Ectodermal cell (in vitro differentiated cells): Measurements from ENCODE around the gene FADS3.

Experiments
- H3K27ac ChIP-seq: 2 replicates; pipeline ENCODE4 v1.7.0; 2013; ENCODE audit warnings: mild to moderate bottlenecking, low read depth, low read length; ENCODE audit not compliant: insufficient read depth, poor library complexity, severe bottlenecking
- H3K27me3 ChIP-seq: 2 replicates; pipeline ENCODE4 v1.7.0; 2013; ENCODE audit warnings: mild to moderate bottlenecking, low read length; ENCODE audit not compliant: insufficient read depth, control insufficient read depth, poor library complexity, severe bottlenecking
- H3K36me3 ChIP-seq: one replicate; pipeline ENCODE4 v1.7.0; 2013; ENCODE audit warnings: low read length; ENCODE audit not compliant: control insufficient read depth, insufficient read depth
- H3K4me1 ChIP-seq: one replicate; pipeline ENCODE4 v1.7.0; 2013; ENCODE audit warnings: low read length; ENCODE audit not compliant: control insufficient read depth, insufficient read depth
- H3K4me3 ChIP-seq: 2 replicates; pipeline ENCODE4 v1.7.0; 2013; ENCODE audit warnings: low read depth, low read length, control low read depth; ENCODE audit not compliant: insufficient read depth
- H3K9me3 ChIP-seq: 2 replicates; pipeline ENCODE4 v1.7.0; 2013; ENCODE audit warnings: mild to moderate bottlenecking, low read length, moderate library complexity; ENCODE audit not compliant: control insufficient read depth
- WGBS, 2 experiments: methylation state at CpG; one replicate each; pipeline ENCODE4 v1.1.7; 2013; ENCODE audit warnings: missing lambda C conversion rate in 2 of 2; 5-methylcytosine and 5-hydroxymethylcytosine counted together

FADS3 gene

DNA sequence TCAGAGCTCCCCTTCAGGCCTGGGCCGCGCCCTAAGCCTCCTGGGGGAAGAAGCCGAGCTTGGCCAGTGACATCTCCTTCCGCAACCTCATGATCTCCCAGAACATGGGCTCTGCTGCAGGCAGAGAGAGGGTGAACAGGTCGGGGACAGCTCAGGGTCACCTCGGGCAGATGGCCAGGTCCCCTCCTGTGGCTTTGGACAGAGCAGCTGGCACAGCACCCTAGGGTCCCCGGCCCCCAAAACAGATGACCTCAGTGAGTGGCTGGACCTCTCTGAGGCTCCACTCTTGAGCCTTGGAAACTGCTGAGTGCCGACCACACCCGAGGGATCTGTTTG lies 6.9 kb upstream of the FADS3 start:
- no peak overlapping the region for H3K4me3 ChIP-seq
- H3K9me3 ChIP-seq: no peaks in the 10 kb centered on the region
- H3K27ac ChIP-seq: no peak overlapping the region
- H3K27me3 ChIP-seq: peaks cover under 1% of the 10 kb centered on the region
- H3K36me3 ChIP-seq: no peaks in the 10 kb centered on the region
- WGBS, 2 experiments: 91 to 94% methylated on average over 9 of the region's 9 CpGs
- H3K4me1 ChIP-seq: peaks cover 8% of the 10 kb centered on the region

DNA sequence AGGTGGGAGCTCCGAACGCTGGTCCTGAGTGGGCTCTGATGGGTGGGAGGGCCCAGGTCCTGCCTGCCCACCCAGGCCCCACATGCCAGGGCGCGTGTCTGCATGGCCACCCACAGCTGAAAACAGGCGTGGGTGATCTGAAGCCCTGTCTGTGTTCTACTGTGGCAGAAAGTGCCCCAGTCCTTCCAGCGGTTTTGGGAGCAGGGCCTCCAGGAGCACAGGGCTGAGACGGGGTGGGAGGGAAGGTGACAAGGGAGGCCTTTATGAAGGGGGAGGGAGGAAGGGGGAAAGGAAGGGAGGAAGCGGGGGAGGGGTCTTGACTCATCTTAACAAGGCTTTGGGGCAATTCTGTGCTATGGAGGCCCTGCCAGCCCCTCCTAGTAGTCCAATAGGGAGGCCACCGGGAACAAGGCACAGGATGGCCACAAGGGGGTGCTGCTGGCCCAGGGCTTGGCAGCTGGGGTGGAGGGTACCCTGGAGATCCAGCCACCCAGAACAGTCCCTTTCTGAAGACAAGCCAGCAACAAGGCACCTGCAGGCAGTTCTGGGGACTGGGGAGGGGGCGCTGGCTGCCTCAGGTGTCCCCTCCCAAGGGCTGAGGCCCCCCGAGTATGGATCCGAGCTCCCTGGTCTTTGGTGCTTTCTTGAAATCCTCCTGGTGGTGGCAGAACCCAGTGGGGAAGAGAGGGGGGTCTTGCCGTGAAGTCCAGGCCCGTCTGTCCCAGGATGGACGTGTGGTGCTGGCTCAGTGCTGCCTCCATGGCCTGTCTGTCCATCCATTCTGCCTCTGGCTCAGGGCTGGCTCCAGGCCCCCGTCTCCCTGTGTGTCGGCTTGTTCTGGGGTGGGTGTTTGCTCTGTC lies 6.3 kb upstream of the FADS3 start:
- WGBS, 2 experiments: 64 to 65% methylated on average over 17 of the region's 17 CpGs
- H3K4me1 ChIP-seq: peaks cover 8% of the 10 kb centered on the region

DNA sequence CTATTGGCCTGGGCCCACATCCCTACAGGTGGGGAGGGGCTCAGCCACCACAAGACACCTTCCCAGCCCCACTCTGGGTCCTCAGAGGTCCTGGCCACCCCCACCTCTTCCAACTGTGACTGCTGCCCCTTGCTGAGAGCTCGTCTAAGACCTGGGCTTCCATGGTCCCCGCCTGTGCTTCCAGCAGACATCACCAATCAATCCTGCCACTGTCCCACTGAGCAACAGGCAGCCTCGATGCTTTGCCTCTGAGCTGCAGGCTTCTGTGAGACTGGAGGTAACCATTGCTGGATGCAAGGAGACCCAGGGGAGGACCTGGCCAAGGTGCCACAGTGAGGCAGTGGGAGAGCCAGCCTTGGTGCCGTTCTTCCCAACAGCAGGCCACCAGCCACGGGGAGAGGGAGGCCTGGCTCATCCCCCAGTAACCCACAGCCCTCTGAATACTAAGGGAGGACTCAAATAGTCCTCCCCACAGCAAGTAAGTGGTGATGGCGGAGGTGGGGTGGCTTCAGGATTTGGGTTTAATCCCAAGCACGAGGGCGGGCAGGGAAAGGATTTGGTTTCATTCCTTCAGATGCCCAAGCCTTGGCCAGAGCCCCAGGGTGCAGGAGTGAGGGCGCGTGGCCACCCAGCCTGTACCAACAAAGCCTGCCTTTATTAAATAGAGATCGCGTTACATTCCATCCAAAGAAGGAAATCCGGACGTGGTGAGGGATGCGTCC lies 5.5 kb upstream of the FADS3 start:
- Histone ChIP-seq H3K27me3 (peaks cover 14% of the 10 kb centered on the region), H3K36me3 (no peaks in the 10 kb centered on the region), H3K9me3 (no peaks in the 10 kb centered on the region), H3K4me3 (no peak overlapping the region), H3K4me1 (peaks cover 8% of the 10 kb centered on the region), H3K27ac (peak overlapping the region; percentile 13)
- WGBS, 2 experiments: 85 to 88% methylated on average over 15 of the region's 15 CpGs

More for the DNA sequence above, 6.3 kb upstream of the FADS3 start:
- Histone ChIP-seq H3K4me3 (no peak overlapping the region), H3K27me3 (peaks cover 6% of the 10 kb centered on the region), H3K27ac (peak overlapping the region; percentile 13), H3K36me3 (no peaks in the 10 kb centered on the region), H3K9me3 (no peaks in the 10 kb centered on the region)

DNA sequence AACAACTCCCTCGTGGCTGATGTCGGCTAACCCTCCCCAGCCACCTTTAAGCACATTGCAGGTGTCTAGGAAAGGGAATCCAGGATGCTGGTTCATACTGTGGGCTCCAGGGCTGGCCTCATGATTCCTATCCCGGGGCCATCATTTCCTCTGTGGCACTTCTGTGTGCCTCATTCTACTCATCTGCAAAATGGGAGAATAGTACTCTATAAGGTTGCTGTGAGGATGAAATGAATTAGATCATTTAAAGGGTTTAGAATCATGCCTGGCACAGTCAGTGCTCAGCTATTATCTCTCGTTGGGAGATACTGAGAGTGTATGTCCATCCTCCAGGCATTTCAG lies 4.3 kb upstream of the FADS3 start:
- WGBS, 2 experiments: 91 to 94% methylated on average over 4 of the region's 4 CpGs
- no peak overlapping the region for H3K27ac ChIP-seq
- no peaks in the 10 kb centered on the region for H3K36me3 ChIP-seq
- peaks cover 21% of the 10 kb centered on the region for H3K27me3 ChIP-seq
- no peaks in the 10 kb centered on the region for H3K9me3 ChIP-seq
- no peak overlapping the region for H3K4me3 ChIP-seq
- peaks cover 12% of the 10 kb centered on the region for H3K4me1 ChIP-seq

DNA sequence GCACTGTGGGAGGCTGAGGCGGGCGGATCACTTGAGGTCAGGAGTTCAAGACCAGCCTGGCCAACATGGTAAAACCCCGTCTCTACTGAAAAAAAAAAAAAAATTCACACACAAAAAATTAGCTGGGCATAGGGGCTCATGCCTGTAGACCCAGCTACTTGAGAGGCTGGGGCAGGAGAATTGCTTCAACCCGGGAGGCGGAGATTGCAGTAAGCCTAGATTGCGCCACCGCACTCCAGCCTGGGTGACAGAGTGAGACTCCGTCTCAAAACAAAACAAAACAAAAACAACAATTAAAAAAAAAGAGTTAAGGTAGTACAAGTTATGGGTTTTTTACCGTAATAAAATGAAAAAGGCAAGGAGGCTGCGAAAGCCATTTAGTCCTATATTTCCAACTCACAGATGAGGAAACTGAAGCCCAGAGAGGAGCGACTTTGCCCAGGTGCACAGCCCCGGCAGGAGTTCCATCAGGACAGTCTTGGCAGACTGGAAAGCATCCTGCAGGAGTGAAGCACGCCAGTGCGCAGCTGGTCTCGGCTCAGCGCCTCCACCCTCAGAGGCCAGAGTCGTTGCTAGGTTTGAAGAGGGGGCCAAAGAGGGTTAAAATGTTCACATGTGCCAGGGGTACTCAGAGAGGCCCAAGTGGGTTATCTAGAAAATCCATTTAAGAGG lies 3.8 kb upstream of the FADS3 start:
- WGBS, 2 experiments: 92 to 93% methylated on average over 16 of the region's 17 CpGs
- H3K27me3 ChIP-seq: peaks cover 26% of the 10 kb centered on the region
- peaks cover 17% of the 10 kb centered on the region for H3K4me1 ChIP-seq
- no peak overlapping the region for H3K27ac ChIP-seq
- no peaks in the 10 kb centered on the region for H3K36me3 ChIP-seq
- no peak overlapping the region for H3K4me3 ChIP-seq
- no peaks in the 10 kb centered on the region for H3K9me3 ChIP-seq

DNA sequence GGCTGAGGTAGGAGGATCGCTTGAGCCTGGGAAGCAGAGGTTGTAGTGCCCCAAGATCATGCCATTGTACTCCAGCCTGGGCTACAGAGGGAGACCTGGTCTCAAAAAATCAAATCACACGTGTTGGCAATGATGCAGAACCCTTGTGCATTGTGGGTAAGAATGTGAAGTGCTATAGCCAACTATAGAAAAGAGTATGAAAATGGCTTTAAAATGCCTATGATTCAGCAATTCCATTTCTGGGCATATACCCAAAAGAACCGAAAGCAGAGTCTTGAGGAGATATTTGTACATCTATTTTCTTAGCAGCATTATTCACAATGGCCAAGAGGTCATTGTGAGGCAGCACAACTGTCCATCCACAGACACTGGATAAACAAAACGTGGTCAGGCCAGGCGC lies 2.6 kb upstream of the FADS3 start:
- Histone ChIP-seq H3K4me3 (no peak overlapping the region), H3K9me3 (no peaks in the 10 kb centered on the region), H3K4me1 (peaks cover 19% of the 10 kb centered on the region), H3K36me3 (no peaks in the 10 kb centered on the region), H3K27ac (no peak overlapping the region), H3K27me3 (peaks cover 28% of the 10 kb centered on the region)
- 81 to 83% methylated on average over 5 of the region's 5 CpGs for WGBS, 2 experiments

DNA sequence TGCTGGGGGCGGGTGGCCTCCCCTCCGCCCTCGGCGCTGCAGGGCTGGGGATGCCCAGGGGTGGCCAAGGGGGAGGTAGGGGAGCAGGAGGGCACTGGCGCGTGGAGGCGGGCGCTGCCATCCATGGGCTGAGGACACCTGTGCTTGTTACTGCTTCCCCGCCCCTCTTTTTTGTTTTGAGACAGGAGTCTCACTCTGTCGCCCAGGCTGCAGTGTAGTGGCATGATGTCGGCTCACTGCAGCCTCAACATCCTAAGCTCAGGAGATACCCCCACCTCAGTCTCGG lies 683 bp upstream of the FADS3 start:
- Histone ChIP-seq H3K4me3 (peak overlapping the region; percentile 58), H3K36me3 (no peaks in the 10 kb centered on the region), H3K4me1 (peaks cover 15% of the 10 kb centered on the region), H3K9me3 (no peaks in the 10 kb centered on the region), H3K27ac (no peak overlapping the region), H3K27me3 (peaks cover 28% of the 10 kb centered on the region)
- 32 to 33% methylated on average over 12 of the region's 12 CpGs for WGBS, 2 experiments

DNA sequence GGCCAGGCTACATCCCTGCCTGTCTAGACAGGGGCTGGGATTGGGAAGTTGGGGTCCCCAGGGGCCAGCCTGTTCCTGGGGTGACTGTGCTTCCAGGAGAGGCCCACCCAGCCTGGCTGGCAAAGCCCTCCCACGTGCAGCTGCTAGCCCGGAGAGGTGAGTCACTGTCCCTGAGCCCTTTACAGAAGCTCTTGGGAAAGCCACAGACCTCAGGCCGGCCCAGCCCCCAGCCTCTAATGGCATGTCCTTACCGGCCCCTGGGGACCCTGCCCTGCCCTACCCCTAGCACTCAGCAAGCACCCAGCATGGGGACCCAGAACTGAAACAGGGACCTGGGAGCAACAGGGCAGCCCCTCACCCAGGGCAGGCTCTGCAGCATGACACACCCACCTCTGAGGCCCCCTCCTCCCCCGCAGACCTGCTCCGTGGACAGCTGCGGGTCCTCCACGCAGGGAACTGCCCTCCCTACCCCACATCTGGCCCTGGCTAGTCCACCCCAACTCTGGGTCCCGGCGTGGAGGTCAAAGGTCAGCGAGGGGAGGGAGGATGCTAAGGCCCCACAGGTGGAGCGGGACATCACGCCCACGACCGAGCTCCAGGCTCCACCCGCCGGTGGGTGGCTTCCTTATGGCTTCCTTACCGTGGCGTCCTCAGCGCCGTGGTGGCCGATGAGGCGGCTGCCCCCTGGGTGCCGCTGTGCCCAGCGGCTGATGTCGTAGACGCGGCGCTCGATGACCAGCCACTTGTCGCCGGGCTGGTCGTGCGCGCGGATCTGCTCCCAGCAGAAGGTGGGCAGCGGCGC lies 615 bp downstream of the FADS3 start:
- Histone ChIP-seq H3K27me3 (peaks cover 28% of the 10 kb centered on the region), H3K4me3 (peak overlapping the region; percentile 58), H3K4me1 (peaks cover 11% of the 10 kb centered on the region), H3K27ac (no peak overlapping the region), H3K36me3 (no peaks in the 10 kb centered on the region), H3K9me3 (no peaks in the 10 kb centered on the region)
- WGBS, 2 experiments: 2 to 3% methylated on average over 38 of the region's 38 CpGs

DNA sequence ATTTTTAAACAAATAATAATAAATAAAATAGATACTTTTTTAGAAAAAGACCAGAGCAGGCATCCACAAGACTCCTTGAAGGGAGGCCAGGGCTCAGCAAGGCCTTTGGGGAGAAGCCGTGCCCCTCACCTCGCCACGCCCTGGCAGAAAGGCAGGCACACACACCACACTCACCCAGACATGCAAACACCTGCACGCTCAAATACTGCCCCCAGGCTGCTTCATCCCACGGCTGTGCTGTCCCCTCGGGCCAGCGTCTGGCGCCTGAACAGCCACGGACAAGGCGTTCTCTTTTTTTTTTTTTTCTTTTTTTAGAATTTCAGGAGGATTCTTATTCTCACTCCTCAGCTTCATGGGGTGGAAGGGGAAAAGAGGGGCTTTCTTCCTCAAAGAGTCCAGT lies 1.5 kb downstream of the FADS3 start:
- 94% methylated on average over 10 of the region's 10 CpGs for WGBS, 2 experiments
- H3K9me3 ChIP-seq: no peaks in the 10 kb centered on the region
- H3K27ac ChIP-seq: no peak overlapping the region
- peaks cover 28% of the 10 kb centered on the region for H3K27me3 ChIP-seq
- no peak overlapping the region for H3K4me3 ChIP-seq
- H3K4me1 ChIP-seq: peaks cover 11% of the 10 kb centered on the region
- H3K36me3 ChIP-seq: no peaks in the 10 kb centered on the region

DNA sequence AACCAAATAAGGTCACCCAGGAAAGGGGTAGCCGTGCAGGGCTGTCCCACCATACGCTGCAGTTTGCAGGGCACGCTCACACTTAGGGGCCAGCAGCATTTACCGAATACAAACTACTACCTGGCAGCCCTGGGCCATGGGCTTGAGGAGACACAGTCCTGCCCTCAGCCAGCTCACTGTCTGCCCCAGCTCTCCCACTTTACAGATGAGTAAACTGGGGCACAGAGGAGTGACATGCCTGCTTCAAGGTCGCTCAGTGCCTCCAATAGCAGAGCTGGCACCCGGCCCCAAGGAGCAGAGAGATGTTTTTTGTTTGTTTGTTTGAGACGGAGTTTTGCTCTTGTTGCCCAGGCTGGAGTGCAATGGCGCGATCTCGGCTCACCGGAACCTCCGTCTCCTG lies 2.8 kb downstream of the FADS3 start:
- Histone ChIP-seq H3K9me3 (no peaks in the 10 kb centered on the region), H3K36me3 (no peaks in the 10 kb centered on the region), H3K4me1 (peaks cover 11% of the 10 kb centered on the region), H3K27me3 (peaks cover 28% of the 10 kb centered on the region), H3K27ac (no peak overlapping the region), H3K4me3 (no peak overlapping the region)
- 89 to 90% methylated on average over 12 of the region's 12 CpGs for WGBS, 2 experiments
